ENCODE measurements around the gene PLXNC1.

Gene PLXNC1

DNA sequence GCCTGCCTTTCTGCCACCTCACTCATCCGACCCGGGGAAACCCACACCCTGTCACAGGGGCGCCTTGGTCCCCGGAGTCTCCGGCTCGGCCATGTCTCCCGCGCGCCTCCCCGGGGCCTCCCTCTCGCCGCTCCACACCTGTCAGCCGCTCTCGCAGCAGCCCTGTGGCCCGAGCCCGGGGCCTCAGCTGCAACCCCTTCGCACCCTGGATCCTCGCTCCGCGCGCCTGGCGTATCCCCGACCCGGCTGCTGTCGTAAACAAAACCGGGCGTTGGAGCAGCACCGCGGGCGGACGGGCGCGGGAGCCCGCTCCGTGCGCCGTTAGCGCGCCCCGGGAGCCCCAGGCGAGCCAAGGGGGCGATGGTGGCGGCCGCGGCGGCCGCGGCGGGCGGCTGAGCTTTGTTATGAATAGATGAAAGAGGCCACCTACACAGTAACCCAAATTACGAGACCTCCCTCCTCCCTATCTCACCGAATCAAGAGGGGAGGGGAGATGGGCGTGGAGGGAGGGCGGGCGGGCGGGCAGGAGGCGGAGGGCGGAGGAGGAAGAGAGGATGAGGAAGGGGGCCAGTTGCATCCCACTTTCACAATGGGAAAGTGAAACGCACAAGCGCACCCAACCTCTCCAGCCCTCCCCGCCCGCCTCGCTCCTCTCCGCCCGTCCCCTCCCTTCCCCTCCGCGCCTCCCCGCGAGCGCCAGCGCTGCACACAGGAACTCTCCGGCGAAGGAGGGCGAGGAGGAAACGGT is at the start of gene PLXNC1:
PLXNC1 (plus strand) TSS at position 587 of the 748 bp plus-strand sequence. CDS start 395 bp downstream, outside the sequence.
- DNase-seq, result peak; percentile 76

DNA sequence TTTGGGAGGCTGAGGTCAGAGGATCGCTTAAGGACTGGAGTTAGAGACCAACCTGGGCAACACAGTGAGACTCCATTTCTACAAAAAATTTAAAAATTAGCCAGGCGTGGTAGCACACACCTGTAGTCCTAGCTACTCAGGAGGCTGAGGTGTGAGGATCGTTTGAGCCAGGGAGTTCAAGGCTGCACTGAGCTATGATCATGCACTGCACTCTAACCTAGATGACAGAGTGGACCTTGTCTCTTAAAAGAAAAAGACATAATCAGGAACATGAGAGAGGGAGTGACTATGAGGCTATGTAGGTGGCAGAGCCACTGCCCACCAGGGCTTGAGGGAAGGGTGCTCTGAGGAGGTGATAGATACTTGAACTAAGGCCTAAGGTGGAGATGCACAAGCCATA is 49.2 kb upstream of the PLXNC1 start:
- DNase-seq, result no peak

DNA sequence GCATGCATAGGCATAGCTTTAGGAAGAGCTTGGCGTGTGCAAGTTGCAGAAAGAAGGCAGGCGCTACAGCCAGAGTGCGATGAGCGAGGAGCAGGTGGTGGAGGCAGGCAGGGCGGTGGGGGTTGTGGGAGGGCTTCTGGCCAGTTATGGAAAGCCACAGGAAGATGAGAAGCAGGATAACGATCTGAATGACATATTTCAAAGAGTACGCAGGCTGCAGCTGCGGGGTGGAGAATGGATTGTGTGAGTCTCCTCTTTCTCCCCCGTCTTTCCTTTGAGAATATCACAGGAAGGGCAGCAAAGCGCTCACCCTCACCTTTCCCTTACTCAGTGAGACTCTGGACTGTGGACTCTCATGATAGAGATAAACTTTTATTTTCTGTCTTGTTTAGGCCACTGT is 48.7 kb upstream of the PLXNC1 start:
- no peak for DNase-seq

DNA sequence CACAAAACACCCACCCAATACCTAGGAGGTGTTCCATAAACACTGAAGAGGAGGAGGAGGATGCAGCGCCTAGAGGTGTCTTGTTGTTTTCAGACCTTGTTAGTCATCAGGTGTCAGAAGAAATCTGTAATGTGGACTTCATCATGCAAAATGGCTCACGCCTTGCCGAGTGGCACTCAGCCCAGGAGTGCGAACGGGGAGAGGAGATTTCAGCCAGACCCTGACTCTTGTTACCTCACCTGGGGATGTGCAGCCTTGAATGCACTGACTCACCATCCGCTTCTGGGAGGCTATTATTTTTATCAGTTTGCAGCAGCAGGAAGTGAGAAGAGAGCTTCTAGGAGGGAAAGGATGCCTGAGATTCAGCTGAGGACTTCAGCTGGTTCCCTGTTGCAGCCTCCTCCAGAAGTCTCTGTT is 48.2 kb upstream of the PLXNC1 start:
- no peak for DNase-seq

DNA sequence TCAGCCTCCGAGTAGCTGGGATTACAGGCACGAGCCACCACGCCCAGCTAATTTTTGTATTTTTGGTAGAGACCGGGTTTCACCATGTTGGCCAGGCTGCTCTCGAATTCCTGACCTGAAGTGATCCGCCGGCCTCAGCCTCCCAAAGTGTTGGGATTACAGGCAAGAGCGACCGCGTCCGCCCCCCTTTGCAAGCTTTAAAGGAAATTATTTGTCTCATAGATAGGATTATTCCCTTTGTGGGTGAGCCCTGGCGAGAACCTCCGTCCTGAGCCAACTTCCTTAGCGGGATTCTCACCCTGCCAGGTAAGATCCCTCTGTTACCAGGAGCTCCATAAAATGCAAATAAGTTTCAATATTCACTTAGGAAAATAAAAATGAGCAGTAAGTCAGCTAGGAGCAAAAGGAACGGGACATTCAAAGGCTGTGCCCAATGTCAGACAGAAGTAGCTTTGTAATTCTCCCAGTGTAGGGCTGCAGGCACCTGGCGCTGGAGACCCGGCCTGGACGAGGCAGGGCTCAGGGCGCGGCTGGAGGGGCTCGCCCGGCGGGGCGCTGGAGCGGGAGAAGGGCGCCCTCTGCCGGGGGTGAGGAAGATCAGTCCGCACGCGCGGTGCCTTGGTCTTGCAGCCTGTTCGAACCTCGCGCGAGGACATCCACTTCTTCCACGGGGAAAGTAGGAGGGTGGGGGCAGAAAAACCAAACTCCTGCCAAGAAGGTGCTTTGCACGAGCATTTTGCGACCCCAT is 47.2 kb upstream of the PLXNC1 start:
- peak; percentile 88 for DNase-seq

DNA sequence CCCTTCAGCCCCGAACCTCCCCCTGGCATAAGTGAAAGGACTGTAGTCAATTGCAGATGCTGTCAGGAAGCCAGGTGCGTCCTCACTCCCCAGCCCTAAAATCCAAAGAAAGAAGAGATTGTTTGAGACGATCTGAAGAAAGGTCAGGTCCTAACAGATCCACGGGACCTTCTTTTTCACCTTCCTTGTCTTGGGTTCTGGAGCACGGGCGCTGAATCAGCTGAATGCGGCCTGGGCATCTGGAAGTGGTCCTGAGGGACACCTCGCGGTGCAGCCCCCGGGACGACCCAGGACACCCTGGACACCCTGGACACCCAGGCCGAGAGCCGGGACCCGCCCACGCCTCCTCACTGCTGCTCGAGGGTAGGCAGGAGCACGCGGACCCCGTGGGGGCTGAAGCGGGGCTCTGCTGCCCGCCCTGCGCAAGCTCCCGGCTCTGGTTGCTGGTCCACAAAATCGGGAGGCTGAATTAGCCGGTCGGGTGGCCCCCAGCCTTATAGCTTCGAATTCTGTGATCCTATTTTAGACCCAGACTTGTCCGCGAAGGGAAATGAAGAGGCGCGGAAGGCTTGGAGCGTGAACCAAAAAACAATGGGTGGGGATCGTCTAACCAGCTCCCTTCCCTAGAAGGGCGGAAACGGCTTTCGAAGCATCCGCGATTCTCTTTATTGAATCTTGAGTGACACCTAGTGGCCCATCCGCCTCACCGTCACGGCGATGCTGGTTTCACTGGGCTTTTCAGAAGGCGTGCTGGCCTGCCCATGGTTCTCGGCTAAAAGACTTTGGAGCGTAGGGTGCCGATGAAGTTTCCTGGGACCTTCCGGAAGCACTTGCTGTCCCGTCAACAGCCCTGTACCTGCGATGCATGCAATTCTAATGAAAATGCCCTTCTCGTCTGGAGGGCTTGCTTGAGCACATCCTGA is 46.4 kb upstream of the PLXNC1 start:
- peak; percentile 94 for DNase-seq

DNA sequence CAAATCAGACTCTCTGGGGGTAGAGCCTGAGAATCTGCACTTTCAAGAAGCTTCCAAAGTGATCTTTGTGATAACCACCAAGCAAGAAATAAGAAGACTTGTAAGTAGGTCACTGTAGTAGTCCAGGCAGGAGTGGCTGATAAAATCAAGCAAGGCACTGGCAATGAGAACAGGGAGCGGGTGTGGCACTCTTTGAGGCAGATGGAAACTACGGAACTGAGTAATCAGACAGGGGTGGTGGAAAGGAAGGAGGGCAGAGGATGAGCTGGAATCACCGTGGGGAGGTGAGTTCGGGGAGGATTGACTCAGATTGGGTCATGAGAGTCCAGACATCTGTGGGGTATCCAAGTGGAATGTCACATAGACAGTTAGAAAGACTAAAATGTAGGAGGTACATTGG is 44.4 kb upstream of the PLXNC1 start:
- no peak for DNase-seq

DNA sequence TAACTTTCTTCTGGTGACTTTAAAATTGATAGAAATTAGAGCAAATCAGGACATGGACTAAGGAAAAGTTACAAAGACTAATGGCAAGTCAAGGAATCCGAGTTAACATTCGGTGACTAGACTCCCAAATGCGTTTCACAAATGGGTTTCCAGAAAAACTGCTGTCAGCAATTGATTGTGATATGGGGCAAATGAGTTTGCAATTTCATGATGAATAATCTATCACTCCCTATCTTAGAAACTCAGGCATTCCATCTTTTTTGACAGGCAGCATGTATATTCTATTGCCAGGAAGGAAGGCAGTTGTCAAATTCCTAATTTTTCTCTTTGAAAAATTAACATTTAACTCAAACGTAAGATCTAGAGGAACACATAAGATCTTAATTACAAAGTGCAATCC is 40.5 kb upstream of the PLXNC1 start:
- DNase-seq, result no peak

DNA sequence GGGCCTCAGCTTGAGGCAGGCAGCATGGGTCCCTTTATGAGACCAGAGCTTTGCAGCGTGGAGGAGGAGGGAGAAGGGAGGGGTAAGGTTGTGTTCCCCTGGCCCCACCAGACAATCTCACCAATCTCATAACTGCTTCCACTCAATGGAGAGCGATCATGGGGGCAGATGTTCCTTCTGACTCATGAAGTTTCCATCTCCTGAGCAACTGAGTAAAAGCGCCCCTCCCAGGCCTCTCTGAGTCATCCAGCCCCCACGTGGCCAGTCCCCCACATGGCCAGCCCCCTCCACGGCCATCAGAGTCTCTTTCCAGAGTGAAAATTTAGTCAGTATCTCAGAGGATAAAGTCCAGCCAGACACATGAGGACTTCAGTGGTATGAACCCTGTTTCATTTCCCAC is 39.2 kb upstream of the PLXNC1 start:
- DNase-seq, result no peak

DNA sequence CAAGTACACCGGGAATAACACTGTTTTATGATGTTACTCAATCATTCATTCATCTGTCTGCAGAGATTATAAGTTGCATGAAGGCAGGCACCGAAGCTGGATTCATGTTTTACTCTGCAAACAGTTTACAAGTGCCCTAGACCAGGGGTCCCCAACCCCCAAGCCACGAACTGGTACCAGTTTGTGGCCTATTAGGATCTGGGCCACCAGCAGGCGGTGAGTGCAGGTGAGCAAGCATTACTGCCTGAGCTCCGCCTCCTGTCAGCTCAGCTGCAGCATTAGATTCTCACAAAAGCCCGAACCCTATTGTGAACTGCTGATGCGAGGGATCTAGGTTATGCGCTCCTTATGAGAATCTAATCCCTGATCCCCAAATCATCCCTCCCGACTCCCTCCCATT is 38.1 kb upstream of the PLXNC1 start:
- DNase-seq, result no peak

DNA sequence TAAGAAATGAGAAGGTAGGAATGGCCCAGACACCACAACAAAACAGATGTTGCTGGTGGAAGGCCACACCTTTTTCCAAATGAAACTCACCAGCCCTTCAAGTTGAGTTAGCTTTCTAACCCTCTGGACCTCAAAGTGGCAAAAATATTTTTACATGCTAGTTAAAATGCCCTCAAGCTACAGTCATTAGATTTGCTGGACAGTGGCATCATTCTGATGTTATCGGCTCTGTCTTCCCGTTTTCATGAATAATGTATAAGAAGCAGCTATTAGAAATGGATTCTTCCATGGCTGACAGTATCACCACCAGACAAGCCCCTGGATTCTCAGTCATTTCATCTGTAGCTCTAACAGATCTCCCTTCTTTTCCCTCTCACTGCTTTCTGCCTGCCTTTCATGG is 37.1 kb upstream of the PLXNC1 start:
- DNase-seq, result no peak

DNA sequence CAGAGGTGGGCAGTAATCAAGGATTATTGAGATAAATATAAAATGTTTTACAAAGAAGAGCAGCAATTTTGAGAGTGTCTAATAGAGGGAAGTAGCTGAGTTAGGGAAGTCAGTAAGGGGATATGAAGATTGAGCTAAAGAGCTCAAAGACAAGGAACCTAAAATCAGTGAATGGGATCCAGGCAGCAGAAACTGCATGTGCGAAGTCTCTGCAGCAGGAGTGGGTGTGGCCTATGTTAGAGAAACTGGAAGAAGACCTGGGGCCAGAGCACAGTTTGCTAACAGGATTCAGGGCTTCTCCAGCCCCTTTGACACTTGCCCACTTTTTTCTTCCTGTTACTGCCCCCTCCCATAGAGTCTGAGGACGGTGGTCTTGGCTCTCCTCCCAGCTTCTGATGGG is 36.3 kb upstream of the PLXNC1 start:
- DNase-seq, result no peak

DNA sequence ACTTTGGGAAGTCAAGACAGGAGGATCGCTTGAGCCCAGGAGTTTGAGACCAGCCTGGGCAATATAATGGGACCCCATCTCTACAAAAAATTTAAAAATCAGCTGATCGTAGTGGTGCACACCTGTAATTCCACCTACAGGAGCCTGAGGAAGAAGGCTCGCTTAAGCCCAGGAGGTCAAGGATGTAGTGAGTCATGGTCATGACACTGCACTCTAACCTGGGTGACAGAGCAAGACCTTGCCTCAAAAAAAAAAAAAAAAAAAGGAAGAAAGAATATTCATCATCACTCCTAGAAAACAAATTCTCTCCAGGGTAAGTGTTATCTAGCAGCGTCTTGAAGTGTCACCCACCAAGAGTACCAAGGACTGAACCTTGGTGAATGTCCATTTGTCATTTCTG is 34.2 kb upstream of the PLXNC1 start:
- DNase-seq, result no peak

DNA sequence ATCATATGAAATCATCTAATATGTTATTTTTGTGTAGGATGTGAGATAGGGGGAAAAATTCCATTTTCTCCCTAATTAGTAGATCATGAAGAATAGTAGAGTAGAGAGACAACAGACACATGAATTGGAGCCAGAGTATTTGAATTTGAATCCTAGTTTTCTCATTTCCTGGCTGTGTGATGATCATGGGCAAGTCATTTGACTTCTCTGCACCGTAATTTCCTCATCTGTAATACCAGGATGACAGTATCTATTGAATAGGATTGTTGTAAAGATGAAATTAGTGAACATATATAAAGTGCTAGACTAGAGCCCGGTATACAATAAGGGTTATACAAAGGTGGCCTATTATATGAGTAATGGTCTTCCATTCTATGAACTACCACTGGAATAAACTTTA is 32.2 kb upstream of the PLXNC1 start:
- no peak for DNase-seq

DNA sequence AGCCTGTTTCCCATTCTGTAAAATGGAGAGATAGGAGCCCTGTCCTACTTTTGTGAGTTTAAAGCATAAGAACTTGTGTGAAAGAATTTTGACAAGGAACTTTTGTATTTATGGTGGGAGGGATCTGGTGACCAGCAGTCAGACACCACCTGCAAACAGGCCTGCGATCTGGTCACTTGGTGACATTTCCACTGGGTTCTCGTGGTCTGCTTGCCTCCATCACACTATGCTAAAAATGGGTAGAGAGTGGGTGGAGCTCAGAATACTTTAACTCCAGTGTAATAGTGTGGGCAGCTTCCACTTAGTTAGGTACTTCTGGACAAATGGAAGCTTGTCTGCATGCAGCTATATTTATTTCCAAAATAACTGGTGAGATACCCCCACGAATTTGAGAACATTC is 26.5 kb upstream of the PLXNC1 start:
- no peak for DNase-seq

DNA sequence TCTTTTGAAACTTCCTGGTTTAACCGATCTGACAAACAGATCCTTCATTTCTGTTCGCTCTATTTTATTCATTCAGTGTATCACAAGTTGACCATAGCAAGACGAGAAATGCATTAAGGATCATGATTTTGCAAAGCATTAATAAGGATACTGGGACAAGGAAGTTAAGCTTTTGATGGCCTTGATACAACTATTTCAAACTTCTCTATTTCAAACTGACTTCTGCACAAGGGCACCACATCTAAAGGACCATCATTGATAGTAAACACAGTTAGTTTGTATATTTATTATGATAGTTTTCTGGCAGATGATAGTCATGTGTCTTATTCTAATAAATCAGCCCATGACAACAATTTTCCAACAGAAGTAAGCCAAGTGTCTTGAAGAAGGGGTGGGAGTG is 25.8 kb upstream of the PLXNC1 start:
- no peak for DNase-seq

DNA sequence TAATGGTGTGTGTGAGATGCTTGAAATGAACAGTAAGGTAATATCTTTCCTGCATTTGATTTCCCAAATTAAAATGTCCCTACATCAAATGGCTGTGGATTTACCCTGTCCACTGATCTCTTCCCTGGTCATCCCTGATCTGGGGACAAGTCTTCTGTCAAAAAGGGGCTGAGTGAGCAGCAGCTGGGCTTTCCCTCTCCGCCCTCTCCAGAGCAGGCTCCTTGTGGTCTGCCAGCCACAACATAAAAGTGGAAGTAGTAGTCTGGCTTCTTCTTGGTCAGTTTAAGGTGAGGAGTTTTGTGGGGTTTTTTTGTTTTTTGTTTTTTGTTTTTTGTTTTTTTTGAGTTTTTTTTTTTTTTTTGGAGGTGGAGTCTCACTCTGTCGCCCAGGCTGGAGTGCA is 25.2 kb upstream of the PLXNC1 start:
- no peak for DNase-seq

DNA sequence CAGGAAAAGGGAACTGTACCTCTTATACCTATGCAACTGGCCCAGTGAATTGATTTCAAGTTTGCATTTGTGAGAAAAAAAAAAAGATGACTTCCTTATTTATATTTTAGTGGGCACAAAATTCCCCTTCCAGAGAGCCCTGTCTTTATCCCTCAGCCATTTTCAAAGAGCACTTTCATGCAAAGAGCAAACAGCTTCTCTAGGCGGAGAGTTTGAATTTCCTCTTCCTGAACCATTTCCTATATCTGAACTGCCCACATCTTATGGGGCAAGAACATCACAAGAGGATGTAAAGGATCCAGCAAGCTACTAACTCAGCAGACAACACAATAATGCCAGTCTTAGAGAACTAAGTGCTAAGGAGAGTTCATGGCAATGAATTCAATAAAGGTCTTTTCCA is 22.3 kb upstream of the PLXNC1 start:
- DNase-seq, result no peak

DNA sequence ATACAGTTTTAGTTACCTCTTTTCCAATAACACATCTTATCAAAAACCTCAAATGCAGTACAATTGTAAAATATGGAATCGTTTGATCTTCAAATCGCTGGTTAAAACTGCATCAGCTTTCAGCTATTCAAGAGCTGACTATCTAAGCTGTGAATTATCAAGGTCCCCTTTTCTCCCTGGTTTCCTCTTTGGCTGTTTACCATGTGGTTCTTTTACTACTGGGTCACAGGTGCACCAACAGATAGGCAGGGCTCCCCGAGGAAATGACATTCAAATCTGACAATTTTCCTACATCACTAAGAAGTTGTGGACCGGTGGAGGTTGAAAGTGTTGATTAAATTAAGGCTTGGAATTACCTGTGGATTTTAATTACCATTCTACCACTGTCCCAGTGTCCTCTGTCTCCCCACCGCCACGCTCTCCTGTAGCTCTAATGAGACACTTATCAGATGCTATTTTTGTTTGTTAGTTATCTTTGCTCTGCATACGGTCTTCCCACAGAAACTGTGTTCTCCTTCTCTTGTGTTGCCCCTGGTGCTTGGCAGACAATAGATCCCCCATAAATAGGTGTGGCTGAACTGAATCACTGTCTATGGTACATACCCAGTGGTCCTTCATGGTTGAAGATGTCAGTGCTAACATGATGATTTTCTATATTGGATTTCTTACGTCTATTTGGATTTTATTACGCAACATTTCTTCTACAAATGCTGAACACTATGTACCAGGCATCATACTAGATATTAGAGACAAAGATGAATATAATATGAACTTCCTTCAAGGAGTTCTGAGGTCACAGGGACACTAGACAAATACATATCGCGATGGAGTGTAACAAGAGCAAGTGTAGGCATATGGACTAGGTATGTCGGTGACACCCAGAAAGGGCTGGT is 20.9 kb upstream of the PLXNC1 start:
- no peak for DNase-seq

DNA sequence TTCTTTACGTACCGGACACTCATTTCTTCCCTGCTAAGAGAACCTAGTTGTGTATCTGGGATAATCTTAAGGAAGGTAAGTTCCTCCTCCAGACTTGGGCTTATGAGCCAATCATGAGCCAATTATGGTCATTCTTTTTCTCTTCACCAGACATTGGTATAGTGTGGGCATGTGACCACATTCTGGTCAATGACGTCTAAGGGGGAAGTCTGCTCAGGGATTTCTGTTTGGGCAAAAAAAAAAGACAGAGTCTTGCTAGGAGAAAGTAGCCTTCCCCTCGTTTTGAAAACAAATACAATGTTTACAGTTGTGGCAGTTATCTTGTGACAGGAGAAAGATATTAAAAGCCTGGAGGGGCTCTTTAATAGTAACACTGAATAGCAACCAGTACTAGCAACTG is 20.1 kb upstream of the PLXNC1 start:
- DNase-seq, result no peak

DNA sequence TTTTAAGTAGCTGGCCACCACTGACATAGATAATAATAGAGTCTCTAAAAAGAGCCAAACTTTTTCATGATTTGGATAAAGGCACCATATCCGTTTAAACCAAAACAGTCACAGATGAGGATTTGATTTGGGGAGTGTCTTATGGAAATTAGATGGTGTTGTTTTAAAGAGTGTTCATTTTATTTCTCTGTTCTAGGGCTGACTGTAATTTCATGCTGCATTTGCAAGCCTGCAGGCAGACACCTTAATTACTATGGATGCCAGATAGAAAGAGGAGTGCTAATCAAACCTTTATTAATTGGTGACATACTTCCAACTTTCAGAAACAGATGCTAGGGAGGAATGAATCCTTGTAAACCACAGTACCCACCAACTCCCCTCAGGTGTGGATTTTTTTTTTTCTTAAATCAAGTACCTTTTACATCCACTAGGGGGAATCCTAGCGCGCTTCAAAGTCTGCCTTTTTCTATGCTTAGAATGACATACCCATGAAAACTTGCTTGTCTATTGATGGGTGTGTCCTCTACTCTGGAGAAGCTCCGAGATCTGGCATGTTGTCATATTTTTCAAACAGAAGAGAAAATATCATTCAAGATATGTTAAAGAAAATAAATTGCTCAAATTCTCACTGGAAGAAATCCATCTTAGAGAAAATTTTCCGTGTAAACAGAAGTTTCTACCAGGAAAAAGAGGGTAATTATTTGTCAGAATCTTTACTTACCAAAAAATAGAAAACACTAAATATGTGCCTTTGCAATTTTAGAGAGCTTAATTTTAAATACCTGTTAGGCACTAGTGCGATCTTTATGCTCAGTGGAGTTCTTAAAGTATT is 14.2 kb upstream of the PLXNC1 start:
- peak; percentile 81 for DNase-seq

DNA sequence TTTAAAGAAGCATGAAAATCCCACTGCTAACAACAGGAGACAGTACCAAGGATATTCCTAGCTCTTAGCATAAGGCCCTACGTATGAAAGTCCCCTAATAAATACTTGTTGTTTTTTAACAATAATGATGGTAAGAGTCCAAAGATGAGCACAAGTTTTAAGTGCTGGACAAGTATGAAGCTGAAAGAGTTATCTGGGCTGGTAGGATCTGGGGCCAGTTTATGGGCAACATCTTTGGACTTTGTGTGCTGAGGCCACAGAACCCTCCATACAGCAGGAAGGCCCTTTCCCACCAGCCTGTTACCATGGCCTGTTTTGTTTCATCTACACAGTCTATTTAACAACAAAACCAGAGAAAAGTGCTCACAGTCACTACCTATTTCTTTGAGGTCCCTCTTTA is 12.5 kb upstream of the PLXNC1 start:
- DNase-seq, result no peak
